Neural progenitor cell (in vitro differentiated cells): ENCODE data around the gene ITGA2B. TPM values are rescaled to one million over a fixed set of nuclear protein-coding genes. Genes with fewer than 3 reads are reported as not detected.

Experiments
- DNase-seq: peaks from one replicate; pipeline ENCODE4 v3.0.0-alpha.2; 2016; ENCODE audit warnings: low spot score
- H2AFZ ChIP-seq: fragments of 200-600 bp; sonication (generic); replicated peaks from 2 replicates; pipeline ENCODE4 v1.6.1; 2016; ENCODE audit warnings: antibody characterized with exemption
- H3F3A ChIP-seq: fragments of 200-600 bp; sonication (generic); 2 replicates; pipeline ENCODE4 v1.6.1; 2016; ENCODE audit warnings: antibody characterized with exemption, low read depth
- H3K27ac ChIP-seq: fragments of 200-600 bp; sonication (generic); 2 replicates; pipeline ENCODE4 v1.5.1; 2016; ENCODE audit warnings: mild to moderate bottlenecking
- H3K27me3 ChIP-seq: fragments of 200-600 bp; sonication (generic); 2 replicates; pipeline ENCODE4 v1.6.1; 2016; ENCODE audit warnings: mild to moderate bottlenecking, moderate library complexity
- H3K36me3 ChIP-seq: fragments of 200-600 bp; sonication (generic); 2 replicates; pipeline ENCODE4 v1.5.1; 2016
- H3K4me1 ChIP-seq: fragments of 200-600 bp; sonication (generic); 2 replicates; pipeline ENCODE4 v1.6.1; 2016; ENCODE audit warnings: mixed run types
- H3K4me2 ChIP-seq: fragments of 200-600 bp; sonication (generic); 2 replicates; pipeline ENCODE4 v1.6.1; 2016
- H3K4me3 ChIP-seq: fragments of 200-600 bp; sonication (generic); 2 replicates; pipeline ENCODE4 v1.5.1; 2016
- H3K79me2 ChIP-seq: fragments of 200-600 bp; sonication (generic); 2 replicates; pipeline ENCODE4 v1.6.1; 2016; ENCODE audit warnings: low read depth
- H3K9ac ChIP-seq: fragments of 200-600 bp; sonication (generic); 2 replicates; pipeline ENCODE4 v1.6.1; 2016
- H3K9me3 ChIP-seq: fragments of 200-600 bp; sonication (generic); 2 replicates; pipeline ENCODE4 v1.5.1; 2016; ENCODE audit warnings: low read depth
- H4K20me1 ChIP-seq: fragments of 200-600 bp; sonication (generic); 2 replicates; pipeline ENCODE4 v1.6.1; 2016; ENCODE audit warnings: low read depth
- H3K27ac Mint-ChIP-seq: 3 replicates; pipeline ENCODE4 v1.8.0; 2021; ENCODE audit warnings: mixed read lengths
- H3K27me3 Mint-ChIP-seq: 2 replicates; pipeline ENCODE4 v1.8.0; 2022; ENCODE audit warnings: low read depth, mild to moderate bottlenecking, inconsistent platforms, moderate library complexity, mixed read lengths; ENCODE audit not compliant: insufficient read depth
- H3K36me3 Mint-ChIP-seq: 3 replicates; pipeline ENCODE4 v1.8.0; 2021; ENCODE audit warnings: mixed read lengths
- H3K4me1 Mint-ChIP-seq: 3 replicates; pipeline ENCODE4 v1.8.0; 2021; ENCODE audit warnings: mixed read lengths
- H3K4me3 Mint-ChIP-seq: 3 replicates; pipeline ENCODE4 v1.8.0; 2021; ENCODE audit warnings: mild to moderate bottlenecking, moderate library complexity, mixed read lengths
- H3K9me3 Mint-ChIP-seq: 3 replicates; pipeline ENCODE4 v1.8.0; 2020; ENCODE audit warnings: mixed read lengths
- CTCF ChIP-seq: fragments of 200-600 bp; sonication (generic); IDR thresholded peaks from 2 replicates; pipeline ENCODE4 v1.5.1; 2017; ENCODE audit warnings: antibody characterized with exemption, mild to moderate bottlenecking
- EZH2 ChIP-seq: fragments of 200-600 bp; sonication (generic); IDR thresholded peaks from 2 replicates; pipeline ENCODE4 v1.6.1; 2017; ENCODE audit warnings: antibody characterized with exemption, mild to moderate bottlenecking, moderate library complexity
- EZH2phosphoT487 ChIP-seq: fragments of 200-600 bp; sonication (generic); IDR thresholded peaks from 2 replicates; pipeline ENCODE4 v1.6.1; 2017; ENCODE audit warnings: antibody characterized with exemption
- total RNA-seq: library from RNA; depleted of rRNA; stranded (reverse); fragments of >200 nt; gene quantifications from 2 replicates; pipeline ENCODE4 v1.2.3, GENCODE V29; 2015; ENCODE audit warnings: low replicate concordance

The ITGA2B gene
- total RNA-seq, 1 donor from 2014 or later, result 4.7 TPM

- no peaks in the 10 kb centered on the region for H3K79me2 ChIP-seq
- H3K9ac ChIP-seq, result no peak overlapping the region
- peaks cover 10% of the 10 kb centered on the region for H3K4me1 Mint-ChIP-seq
- peaks cover 6% of the 10 kb centered on the region for H3K4me1 ChIP-seq
- H3K4me2 ChIP-seq, result no peak overlapping the region
- H3K9me3 ChIP-seq, result no peaks in the 10 kb centered on the region
- H3K27ac Mint-ChIP-seq, result no peak overlapping the region
- H3F3A ChIP-seq, result peaks cover 17% of the 10 kb centered on the region
- H3K9me3 Mint-ChIP-seq, result no peaks in the 10 kb centered on the region
- H3K36me3 ChIP-seq, result no peaks in the 10 kb centered on the region
- H3K27ac ChIP-seq, result no peak overlapping the region
- peaks cover 16% of the 10 kb centered on the region for H3K27me3 Mint-ChIP-seq
- no peak overlapping the region for H3K4me3 Mint-ChIP-seq
- no peak for DNase-seq
- H3K36me3 Mint-ChIP-seq, result no peaks in the 10 kb centered on the region
- no peak overlapping the region for H3K4me3 ChIP-seq
- no peak overlapping the region for H2AFZ ChIP-seq
- H3K27me3 ChIP-seq, result peaks cover 46% of the 10 kb centered on the region
- no peaks in the 10 kb centered on the region for H4K20me1 ChIP-seq
- no peak for TF ChIP-seq EZH2phosphoT487
- TF ChIP-seq EZH2, result no peak
- TF ChIP-seq CTCF, result no peak
Measured at GRCh38 chr17:44381810-44382305, 7.6 kb downstream of the ITGA2B start.

- DNase-seq, result no peak
- Histone ChIP-seq H3K27ac (no peak overlapping the region), H3K9ac (no peak overlapping the region), H3K36me3 (no peaks in the 10 kb centered on the region), H3F3A (peaks cover 10% of the 10 kb centered on the region), H3K27me3 (peaks cover 35% of the 10 kb centered on the region), H3K4me3 (no peak overlapping the region), H3K4me2 (no peak overlapping the region), H3K79me2 (no peaks in the 10 kb centered on the region), H2AFZ (no peak overlapping the region), H3K9me3 (no peaks in the 10 kb centered on the region), H4K20me1 (no peaks in the 10 kb centered on the region), H3K4me1 (peaks cover 6% of the 10 kb centered on the region)
- Mint-ChIP-seq H3K27ac (no peak overlapping the region), H3K4me3 (no peak overlapping the region), H3K36me3 (no peaks in the 10 kb centered on the region), H3K27me3 (peaks cover 10% of the 10 kb centered on the region), H3K4me1 (peaks cover 11% of the 10 kb centered on the region), H3K9me3 (no peaks in the 10 kb centered on the region)
- no peak for TF ChIP-seq EZH2
- TF ChIP-seq CTCF, result no peak
- no peak for TF ChIP-seq EZH2phosphoT487
Measured at GRCh38 chr17:44380767-44381166, 8.7 kb downstream of the ITGA2B start.

GRCh38 chr17:44379887-44380286 is 9.6 kb downstream of the ITGA2B start:
- Histone ChIP-seq H3K9ac (no peak overlapping the region), H3K79me2 (no peaks in the 10 kb centered on the region), H3K4me1 (peaks cover 7% of the 10 kb centered on the region), H3K9me3 (no peaks in the 10 kb centered on the region), H2AFZ (no peak overlapping the region), H3K4me2 (no peak overlapping the region), H4K20me1 (no peaks in the 10 kb centered on the region), H3K36me3 (no peaks in the 10 kb centered on the region), H3F3A (peaks cover 17% of the 10 kb centered on the region), H3K4me3 (no peak overlapping the region), H3K27ac (no peak overlapping the region), H3K27me3 (peaks cover 27% of the 10 kb centered on the region)
- Mint-ChIP-seq H3K27me3 (peaks cover 9% of the 10 kb centered on the region), H3K9me3 (no peaks in the 10 kb centered on the region), H3K27ac (no peak overlapping the region), H3K4me1 (peaks cover 9% of the 10 kb centered on the region), H3K4me3 (no peak overlapping the region), H3K36me3 (no peaks in the 10 kb centered on the region)
- TF ChIP-seq CTCF, result no peak
- no peak for TF ChIP-seq EZH2
- TF ChIP-seq EZH2phosphoT487, result no peak
- no peak for DNase-seq
